Measurements from ENCODE around the gene WIPI1.

The WIPI1 gene

DNA sequence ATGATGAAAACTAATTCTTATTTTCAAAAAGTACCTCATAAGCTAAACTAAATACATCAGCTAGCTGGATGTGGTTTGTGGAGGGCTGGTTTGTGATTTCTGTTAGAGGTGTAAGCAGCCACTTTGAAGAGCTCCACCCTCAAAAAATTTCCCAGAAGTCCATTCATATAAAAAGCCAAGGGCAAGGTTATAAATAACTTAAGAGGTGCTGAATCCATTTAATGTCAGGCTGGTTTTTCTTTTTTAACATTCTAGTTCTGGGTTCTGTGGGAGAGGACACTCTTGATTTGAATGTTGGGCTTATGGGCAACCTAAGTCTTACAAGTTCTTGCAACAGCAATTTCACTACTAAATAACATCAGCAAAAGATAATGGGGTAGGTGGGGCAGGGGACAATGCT lies 3.4 kb upstream of the WIPI1 start:
- DNase-seq (ENCODE audit: low read depth in 1 of 2, low spot score in 1 of 2) = no peak

DNA sequence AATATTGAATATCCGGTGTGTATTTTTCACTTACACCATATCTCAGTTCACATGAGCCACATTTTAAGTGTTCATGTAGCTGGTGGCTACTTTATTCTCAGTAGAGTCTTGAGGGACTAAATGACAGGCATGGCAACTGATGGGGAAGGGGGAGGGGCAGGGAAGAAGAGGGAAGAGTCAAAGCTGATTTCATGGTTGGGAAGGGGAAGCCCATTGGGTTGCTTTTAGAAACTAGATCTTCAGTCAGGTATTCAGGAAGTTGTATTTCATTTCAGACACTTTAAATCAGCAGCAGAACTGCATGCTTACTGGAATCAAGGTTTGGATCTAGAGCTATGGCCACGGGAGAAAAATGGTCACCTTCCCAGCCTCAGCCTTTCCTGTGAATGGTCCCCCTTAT lies 2.9 kb upstream of the WIPI1 start:
- no peak for DNase-seq (ENCODE audit: low read depth in 1 of 2, low spot score in 1 of 2)

DNA sequence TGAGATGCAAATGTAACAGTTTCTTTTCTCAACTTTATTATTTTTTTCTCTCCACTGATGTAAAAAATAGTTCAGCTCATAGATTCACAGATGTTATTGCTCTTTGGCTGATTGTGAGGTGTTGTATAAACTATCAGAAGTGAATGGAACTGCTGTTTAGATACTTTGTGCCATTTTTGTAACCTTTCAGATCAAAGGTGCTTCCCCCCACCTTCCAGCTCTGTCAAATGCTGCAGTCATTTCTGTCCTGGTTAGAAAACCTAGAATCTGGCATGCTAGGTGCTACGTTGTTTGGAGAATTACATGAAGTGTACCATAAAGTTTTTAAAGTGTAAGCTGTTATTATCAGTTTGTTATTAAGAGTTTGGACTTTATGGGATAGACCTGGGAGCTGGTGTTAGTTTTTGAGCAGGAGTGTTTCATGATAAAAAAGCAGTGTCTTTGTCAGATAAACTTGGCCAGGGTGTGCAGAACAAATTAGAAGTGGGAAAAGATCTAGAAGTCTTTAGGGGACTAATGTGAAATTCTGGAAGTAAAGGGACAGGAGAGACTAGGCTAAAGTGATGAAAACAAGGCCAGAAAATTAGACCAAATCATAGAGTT lies 1.8 kb upstream of the WIPI1 start:
- DNase-seq (ENCODE audit: low read depth in 1 of 2, low spot score in 1 of 2) = no peak

DNA sequence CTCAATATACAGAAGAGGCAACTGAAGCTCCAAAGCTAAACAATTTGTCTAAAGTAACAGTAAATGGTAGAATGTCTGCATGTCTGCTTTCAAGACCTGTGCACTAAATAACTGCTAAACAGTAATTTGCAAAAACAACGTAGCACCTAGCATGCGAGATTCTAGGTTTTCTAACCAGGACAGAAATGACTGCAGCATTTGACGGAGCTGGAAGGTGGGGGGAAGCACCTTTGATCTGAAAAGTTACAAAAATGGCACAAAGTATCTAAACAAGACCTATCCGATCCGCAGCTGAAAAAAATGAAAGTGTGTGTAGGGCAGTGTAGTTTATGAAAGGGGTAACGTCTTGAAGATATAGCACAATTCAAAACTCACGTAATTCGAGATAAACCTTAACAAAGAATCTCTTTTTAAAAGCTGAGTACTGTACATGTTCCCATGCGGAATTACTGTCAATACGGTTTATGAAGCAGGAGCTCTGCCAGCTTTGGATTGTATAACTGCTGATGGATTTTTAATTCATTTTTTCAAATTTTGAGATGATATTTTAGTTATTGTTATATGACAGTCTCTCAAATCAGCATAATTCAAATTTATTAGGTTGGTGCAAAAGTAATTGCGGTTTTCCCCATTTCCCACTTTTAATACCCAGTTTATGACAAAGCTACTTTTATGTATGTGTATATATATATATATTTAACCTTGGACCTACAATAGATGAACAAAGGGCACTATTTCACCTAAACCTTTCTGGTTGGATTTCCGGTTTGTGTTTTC lies 1.2 kb upstream of the WIPI1 start:
- no peak for DNase-seq (ENCODE audit: low read depth in 1 of 2, low spot score in 1 of 2)

DNA sequence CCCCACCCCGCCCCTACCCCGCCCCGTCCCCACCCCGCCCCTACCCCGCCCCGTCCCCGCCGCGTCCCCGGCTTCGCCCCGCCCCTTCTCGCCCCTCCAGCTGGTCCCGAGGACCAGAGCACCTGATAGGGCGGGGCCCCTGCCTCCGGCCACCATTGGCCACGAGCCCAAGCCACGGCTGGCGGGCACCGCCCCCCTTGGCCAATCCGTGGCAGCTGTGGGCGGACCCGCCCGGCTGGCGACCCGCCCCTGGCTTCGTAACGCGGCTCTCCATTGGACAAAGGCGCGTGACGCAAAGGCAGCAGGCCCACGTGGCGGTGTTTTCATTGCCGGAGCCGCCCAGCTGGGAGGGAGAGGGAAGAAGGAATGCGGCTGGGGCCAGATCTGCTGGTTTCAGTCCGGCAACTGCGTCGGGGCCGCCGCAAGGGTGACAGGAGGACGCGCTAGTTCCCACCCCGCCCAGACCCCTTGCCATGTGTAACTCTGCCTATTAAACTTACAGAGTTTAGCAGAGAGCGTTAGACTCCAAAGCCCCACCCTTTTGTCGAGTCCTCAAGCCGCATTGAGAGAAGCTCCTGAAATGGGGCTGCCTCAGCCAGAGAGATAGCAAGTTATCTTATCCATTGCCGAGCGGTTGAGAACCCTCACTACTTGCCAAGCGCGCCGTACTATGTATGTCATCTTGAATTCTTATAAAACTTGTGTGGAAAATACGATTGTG lies 403 bp upstream of the WIPI1 start:
- DNase-seq (ENCODE audit: low read depth in 1 of 2, low spot score in 1 of 2) = peak; percentile 96 to 99

DNA sequence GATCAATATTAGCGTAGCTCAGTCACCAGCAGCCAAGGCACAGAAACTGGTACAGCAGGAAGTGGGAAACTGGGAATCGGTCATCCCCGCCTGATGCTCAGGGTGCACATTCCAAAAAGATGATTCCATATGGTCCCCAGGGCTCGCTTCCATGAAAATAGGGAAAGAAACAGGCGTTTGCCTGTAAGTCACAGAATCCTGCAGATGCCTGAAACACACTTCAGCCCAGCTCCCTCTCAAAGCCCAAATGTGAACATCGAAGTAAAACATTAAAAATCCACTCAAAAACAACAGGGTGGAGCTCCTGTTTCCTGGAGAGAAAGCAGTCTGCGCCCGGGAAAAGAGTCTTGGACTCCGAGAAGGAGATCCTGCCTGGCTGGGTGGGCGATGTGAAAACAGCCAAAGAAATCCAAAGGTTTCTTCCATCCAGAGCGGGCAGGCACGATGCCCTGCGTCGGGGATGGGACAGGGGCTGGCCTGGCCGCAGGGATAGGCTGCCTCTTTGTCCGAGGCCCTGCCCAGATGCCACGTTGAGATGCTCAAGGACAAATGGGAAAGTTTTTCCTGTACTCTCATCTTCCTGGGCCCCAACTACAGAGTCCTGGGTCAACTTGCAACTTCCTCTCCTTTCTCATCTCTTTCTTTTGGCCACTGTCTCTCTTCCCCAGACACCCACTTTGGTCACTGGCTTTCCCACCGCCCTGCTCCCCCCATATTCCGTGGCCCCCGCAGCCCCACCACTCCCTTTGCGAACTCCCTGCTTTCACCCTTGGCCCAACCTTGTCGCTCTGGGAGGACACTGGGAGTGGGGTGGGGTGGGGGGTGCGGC lies 743 bp downstream of the WIPI1 start:
- DNase-seq (ENCODE audit: low read depth in 1 of 2, low spot score in 1 of 2) = no peak

DNA sequence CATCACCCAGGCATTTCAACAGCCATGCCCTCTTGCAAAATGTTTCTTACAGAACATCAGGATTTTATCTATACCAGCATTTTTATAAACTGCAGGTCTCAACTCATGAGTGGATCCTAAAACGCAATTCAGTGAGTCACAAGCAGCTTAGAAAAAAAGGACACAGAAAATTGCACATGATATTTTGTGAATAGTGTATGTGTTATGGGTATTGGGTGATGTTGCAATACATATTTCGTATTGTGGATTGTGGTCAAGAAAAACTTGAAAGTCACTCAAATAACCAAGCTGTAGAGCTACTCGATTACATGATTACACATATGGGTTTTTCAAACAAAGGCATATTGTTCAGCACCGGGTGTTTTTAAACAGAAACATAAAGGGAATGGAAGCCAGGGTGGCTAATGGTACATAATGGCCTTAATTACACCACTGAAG lies 1.4 kb downstream of the WIPI1 start:
- DNase-seq (ENCODE audit: low read depth in 1 of 2, low spot score in 1 of 2) = no peak

DNA sequence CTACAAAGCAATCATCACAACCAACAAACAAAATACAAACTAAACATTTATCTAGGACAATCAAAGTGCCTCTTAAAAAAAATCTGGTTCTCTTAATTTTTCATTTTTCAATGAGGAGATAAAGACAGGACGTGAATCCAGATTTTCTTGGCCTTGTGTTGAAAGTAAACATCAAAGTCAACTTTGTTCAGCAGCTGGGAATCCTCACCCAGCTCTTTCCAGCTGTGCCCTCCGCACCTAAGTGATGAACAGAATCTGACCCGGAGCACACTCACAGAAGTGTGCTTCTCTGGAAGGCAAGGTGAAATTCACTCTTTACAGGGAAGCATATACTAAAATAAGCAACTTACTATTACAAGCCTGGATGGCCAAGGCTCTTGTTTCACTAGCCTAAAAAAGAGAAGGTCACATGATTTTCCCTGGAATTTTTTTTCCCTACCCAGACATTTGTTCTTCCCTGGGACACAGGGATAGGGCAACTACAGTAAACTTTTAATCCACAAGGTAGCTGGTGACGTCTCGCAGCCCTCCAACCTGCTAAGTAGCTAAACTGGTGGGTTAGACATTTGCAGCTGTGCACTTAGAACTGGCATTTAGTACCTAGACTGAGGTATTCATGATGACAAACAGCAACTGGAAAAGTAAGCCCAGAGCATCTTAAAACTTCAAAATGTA lies 3.2 kb downstream of the WIPI1 start:
- DNase-seq (ENCODE audit: low read depth in 1 of 2, low spot score in 1 of 2) = no peak

DNA sequence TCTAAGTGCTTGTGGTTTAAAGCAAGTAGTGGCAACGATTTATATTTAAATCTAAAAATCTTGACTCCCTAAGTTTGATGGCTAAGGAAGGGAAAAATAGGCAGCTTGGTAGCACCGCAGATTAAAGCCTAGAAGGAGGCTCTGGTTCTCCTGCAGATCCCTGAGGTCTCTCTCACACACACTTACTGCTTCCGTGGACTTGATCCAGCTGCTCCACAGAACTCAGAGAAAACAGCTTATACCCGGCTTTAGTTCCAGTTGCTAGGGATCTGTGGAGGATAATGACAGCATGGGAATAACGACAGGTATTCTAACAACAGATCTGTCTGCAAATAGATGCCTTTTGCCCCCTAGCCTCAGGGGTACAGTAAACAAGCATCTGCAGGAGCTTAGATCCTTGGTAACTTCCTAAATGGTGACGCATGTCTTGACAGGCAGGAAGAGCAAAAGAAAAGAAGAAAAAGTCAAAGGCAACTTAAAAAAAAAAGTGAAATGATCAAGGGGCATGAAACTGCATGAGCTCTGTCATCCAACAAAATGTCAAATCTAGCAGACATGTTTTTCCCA lies 4.5 kb downstream of the WIPI1 start:
- DNase-seq (ENCODE audit: low read depth in 1 of 2, low spot score in 1 of 2) = no peak

DNA sequence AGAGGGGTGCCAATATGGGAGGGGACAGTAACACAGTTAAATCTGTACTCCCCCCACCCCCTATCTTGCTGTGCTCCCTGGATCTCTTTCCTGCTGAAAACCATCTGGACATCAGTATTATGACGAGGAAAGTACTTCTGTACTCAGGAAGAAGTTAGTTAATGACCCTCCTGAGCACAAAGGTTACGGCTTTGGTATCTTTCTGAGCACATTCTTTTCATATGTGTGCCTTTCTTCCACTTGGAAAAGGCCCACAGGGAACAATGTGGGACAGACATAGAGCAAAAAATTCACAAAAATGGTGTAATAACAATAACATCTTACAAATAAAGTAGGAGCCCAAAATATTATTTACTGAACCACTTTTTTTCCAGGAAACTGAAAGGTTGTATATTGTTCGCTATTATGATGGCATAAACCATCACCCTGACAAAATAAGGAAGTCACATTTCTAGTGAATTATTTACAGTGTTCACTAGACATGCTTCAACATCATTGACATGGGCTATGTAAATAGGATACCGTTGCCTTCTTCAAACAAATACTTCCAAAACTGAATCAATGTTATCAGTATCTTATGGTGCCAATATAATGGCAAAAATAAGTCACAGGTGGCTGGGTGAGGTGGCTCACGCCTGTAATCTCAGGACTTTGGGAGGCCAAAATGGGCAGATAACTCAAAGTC lies 5.5 kb downstream of the WIPI1 start:
- no peak for DNase-seq (ENCODE audit: low read depth in 1 of 2, low spot score in 1 of 2)

DNA sequence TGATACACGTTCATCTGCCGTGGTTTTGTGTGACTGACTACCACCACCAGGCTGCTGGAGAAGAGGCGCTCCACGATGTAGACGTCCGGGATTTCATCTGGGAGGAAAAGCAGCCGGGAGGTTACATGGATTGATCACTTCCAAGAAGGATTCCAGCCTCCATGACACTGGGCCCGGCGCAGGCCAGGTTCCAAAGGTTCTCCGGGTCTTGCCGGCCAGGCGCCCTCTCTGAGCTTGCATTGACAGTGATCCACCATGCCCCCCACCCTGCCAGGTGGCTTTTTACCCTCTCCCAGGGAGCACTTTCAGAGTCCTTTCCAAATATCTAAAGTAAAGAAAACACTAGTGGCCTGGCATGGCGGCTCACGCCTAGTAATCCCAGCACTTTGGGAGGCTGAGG lies 6.5 kb downstream of the WIPI1 start:
- DNase-seq (ENCODE audit: low read depth in 1 of 2, low spot score in 1 of 2) = no peak

DNA sequence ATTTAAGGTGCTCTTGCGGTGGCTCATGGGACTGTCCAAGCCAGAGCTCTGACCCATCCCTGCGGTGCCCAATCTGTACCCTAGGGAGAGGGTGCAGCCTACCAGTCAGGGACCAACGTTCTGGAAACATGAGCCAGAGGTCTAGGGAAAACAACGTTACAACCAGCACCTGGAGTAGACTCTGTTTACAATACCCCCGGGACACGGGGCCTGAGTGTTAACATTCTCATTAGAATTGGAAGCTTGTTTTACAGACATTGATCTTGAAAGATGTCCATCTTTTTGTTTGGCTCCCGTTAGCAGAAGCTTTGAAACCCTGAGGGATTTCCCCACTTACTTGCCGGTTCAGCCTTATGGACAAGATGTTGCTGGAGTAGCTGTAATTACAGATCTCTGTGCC lies 6.9 kb downstream of the WIPI1 start:
- DNase-seq (ENCODE audit: low read depth in 1 of 2, low spot score in 1 of 2) = no peak

DNA sequence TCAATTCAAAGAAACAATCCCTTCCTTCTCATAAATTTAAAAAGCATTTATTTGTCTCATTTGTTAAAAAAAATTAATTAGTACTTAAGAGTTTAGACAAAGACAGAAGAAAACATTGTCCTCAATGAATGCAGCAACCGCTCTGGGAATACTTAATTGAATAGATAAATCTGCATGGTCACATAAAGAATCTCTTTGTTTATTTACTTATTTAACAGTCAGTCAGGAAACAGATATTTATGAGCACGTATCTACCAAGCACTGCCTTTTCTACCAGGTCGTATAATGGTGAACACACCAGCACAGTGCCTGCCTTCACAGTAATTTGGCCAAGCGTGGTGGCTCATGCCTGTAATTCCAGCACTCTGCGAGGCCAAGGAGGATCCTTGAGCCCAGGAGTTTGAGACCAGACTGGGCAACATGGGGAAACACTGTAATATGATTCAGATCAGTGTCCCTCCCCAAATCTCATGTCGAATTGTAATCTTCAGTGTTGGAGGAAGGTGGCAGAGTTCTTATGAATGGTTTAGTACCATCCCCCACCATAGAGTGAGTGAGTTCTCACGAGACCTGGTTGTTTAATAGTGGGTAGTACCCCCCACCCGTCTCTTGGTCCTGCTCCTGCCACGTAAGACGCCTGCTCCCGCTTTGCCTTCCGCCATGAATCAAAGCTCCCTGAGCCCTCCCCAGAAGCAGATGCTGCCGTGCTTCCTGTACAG lies 8.1 kb downstream of the WIPI1 start:
- no peak for DNase-seq (ENCODE audit: low read depth in 1 of 2, low spot score in 1 of 2)

DNA sequence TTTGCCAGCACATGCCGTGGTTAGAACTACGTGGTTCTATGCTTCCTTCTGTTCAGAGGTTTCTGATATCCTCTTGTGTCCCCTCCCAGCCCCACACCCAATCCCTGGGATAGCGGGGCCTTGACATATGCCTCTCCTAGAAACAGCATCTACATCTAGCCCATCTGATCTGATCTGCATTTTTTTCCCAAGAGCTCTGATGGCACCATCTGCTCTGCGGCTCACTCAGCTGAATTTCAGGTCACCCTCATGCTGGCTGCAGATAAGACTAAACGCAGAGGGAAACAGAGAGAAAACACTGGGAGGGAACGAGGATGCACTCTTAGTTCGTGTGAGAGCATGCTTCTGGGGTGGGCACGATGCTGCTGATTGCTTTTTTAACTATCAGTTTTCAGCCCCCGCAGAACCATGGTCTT lies 10.7 kb downstream of the WIPI1 start:
- no peak for DNase-seq (ENCODE audit: low read depth in 1 of 2, low spot score in 1 of 2)

DNA sequence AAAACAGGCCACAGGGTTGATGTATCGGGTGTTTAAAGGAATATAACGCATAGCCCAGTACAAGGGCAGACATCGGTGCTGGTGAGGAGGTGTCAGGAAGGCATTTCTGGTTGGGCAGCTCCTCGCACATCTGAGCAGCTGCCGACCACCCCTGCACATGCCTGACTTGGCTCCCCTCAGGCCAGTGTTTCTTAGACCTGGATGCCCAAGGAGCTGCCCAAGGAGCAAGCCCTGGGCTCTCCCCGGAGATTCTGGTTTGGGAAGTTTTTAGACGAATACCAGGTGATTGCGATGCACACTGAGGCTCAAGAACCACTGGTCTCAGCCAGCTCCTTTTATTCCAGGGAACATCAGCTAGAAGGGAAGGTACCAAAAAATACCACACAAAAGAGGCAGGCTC lies 11.6 kb downstream of the WIPI1 start:
- no peak for DNase-seq (ENCODE audit: low read depth in 1 of 2, low spot score in 1 of 2)

DNA sequence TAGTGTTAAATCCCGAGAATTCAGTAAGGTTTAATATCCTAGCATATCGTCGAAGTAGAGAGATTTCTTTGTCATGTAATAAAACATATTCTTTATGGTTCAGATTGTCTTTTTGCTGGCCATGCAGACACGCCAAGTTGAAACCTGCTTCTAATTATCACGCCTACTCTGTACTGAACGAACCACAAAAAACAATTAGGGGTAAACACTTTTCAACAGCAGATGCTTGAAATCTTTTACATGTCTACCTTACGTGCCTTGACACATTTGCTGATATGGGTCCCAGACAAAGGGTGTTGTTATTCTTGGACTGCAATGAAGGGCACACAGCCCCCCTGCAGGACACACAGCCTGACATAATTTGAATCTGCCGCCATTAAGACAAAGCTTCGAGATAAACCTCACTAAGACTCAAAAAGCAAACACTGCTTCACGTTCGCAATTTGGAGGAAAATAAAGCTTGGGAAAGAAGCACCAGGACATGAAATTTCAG lies 13.3 kb downstream of the WIPI1 start:
- no peak for DNase-seq (ENCODE audit: low read depth in 1 of 2, low spot score in 1 of 2)

DNA sequence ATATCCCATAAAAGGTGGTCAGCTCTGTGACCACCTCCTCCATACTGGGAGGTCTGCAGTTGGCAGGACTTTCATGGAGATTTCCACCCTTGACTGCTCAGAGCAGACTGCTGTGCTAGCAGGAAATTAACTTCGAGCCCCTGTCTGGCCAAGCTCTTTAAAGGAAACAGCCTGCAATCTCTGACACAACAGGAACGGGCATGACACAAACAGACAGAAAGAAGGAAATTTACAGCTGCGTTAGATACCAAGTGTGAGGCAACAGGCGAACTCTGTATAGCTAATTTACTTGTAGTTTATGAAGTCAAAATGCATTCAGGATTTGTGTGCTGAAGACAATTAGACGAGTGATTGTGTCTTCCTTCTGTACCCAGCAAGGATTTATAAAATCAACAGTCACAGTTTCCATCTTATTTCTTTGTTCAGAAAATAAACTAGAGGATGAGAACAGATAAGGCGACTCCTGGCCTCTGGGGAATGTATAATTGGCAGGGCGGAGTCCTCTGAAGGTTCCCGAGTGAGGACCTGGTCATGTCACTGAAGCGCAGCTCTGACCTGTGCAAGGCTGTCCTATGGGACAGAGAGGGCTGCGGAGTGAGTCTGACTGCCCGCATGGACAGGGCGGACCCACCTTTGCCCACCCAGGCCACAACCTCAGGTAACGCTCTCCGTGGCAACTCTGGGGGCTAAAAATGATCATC lies 16.1 kb downstream of the WIPI1 start:
- no peak for DNase-seq (ENCODE audit: low read depth in 1 of 2, low spot score in 1 of 2)

DNA sequence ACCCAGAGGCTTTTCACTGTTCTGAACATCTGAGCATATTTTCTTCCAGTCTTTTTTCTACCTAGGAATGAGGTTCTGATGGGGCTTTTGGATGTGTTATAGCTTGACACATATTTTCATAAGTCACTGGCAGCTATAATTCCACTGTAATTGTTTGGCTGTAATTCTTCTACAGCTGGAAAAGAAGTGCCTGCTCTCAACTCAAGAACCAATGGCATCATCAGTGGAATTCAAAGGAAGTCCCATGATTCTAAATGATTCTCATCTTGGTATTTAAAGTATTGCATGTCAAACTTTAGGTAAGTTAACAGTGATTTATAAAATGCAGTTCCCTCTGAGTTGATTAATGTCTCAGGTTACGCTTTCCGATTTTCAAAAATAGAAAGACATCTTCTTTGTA lies 16.8 kb downstream of the WIPI1 start:
- DNase-seq (ENCODE audit: low read depth in 1 of 2, low spot score in 1 of 2) = no peak

Measured in stimulated activated CD4-positive, alpha-beta T cell treated with anti-CD3 and anti-CD28 coated beads, Interleukin-15, amount 100 ng/mL, for 1 hour (primary cell).